ENCODE data around the gene ADARB2.

- TF ChIP-seq CTCF (IDR thresholded peaks at IDR 0.05) (no peak), POLR2A (IDR thresholded peaks at IDR 0.05) (no peak)
These were observed 471.1 kb downstream of the ADARB2 start for GRCh38 chr10:1266033-1266802.
